ENCODE results near the gene ASTN2. TPM values are rescaled to one million over a fixed set of nuclear protein-coding genes. Genes with fewer than 3 reads are reported as not detected.

The ASTN2 gene
- total RNA-seq, 1 experiment from 2014 or later = 4.8 TPM

DNA sequence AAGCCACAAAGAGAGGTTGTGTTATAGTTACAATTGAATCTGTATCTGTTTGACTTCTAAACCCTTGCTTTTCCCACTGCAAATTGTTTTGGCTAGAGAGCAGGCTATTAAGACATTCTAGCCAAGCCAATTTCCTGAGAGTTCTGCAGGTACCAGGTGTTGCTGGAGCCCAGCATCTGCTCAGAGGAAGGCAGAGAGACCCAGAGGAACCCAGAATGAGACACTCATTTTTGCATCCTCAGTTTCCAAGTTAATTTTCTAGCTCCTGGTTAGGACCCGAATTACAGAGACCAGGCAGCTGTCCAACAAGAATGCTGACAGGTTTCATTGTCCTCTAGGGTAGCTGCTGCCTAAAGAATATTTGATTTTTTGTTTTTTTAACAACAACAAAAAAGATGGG is 461.6 kb downstream of the ASTN2 start:
- ChIA-PET POLR2A (no interaction called here), CTCF (no interaction called here), RAD21 (ENCODE audit: low non-redundant PET in 1 of 2, low total read pairs in 2 of 2, uncharacterized antibody in 2 of 2, unreplicated experiment in 2 of 2) (no interaction called here)
- no peaks in the 10 kb centered on the region for H3K27me3 ChIP-seq (ENCODE audit: insufficient read depth, low read length)
- DNase-seq (ENCODE audit: low read depth, low spot score) (no peak), ATAC-seq (no peak)
- no TSS peak for BruUV-seq (replicated peaks)
- H4K20me1 ChIP-seq (ENCODE audit: insufficient read depth) = no peaks in the 10 kb centered on the region
- peaks cover 0 to 5% of the 10 kb centered on the region in 2 experiments; a peak in 3 of 4 replicates for H3K4me1 ChIP-seq (ENCODE audit: control insufficient read depth in 1 of 2, insufficient read depth in 2 of 2, low read length in 2 of 2)
- H3K9me3 ChIP-seq (ENCODE audit: control insufficient read depth in 1 of 2, insufficient read depth in 1 of 2, low read depth in 1 of 2, low read length in 2 of 2) = no peaks in the 10 kb centered on the region
- no peak overlapping the region for H3K9ac ChIP-seq (ENCODE audit: low read length)
- H3K27ac ChIP-seq (ENCODE audit: low read depth, low read length) = no peak overlapping the region
- H3K4me2 ChIP-seq (ENCODE audit: low read length) = no peak overlapping the region
- no peaks in the 10 kb centered on the region for H3K36me3 ChIP-seq (ENCODE audit: control insufficient read depth in 1 of 2, insufficient read depth in 2 of 2, low read length in 2 of 2)
- no peak overlapping the region for H2AFZ ChIP-seq (ENCODE audit: low read depth, low read length, poor library complexity, severe bottlenecking)
- H3K9me2 ChIP-seq (ENCODE audit: insufficient read depth) = no peaks in the 10 kb centered on the region
- intact Hi-C loops (cut with micrococcal nuclease) = no loop called here
- H3K4me3 ChIP-seq (replicated peaks in 1 of 2; ENCODE audit: low read depth in 1 of 2, low read length in 2 of 2) = no peak overlapping the region
- H3K79me2 ChIP-seq (ENCODE audit: insufficient read depth, low read length) = no peaks in the 10 kb centered on the region
- TF ChIP-seq CBX3 (IDR thresholded peaks at IDR 0.05; ENCODE audit: low read depth) (no peak), EGR1 (IDR thresholded peaks at IDR 0.05; ENCODE audit: low read depth) (no peak), SRF (IDR thresholded peaks at IDR 0.05; ENCODE audit: low read depth) (no peak)
- TF ChIP-seq, protein P1, sequence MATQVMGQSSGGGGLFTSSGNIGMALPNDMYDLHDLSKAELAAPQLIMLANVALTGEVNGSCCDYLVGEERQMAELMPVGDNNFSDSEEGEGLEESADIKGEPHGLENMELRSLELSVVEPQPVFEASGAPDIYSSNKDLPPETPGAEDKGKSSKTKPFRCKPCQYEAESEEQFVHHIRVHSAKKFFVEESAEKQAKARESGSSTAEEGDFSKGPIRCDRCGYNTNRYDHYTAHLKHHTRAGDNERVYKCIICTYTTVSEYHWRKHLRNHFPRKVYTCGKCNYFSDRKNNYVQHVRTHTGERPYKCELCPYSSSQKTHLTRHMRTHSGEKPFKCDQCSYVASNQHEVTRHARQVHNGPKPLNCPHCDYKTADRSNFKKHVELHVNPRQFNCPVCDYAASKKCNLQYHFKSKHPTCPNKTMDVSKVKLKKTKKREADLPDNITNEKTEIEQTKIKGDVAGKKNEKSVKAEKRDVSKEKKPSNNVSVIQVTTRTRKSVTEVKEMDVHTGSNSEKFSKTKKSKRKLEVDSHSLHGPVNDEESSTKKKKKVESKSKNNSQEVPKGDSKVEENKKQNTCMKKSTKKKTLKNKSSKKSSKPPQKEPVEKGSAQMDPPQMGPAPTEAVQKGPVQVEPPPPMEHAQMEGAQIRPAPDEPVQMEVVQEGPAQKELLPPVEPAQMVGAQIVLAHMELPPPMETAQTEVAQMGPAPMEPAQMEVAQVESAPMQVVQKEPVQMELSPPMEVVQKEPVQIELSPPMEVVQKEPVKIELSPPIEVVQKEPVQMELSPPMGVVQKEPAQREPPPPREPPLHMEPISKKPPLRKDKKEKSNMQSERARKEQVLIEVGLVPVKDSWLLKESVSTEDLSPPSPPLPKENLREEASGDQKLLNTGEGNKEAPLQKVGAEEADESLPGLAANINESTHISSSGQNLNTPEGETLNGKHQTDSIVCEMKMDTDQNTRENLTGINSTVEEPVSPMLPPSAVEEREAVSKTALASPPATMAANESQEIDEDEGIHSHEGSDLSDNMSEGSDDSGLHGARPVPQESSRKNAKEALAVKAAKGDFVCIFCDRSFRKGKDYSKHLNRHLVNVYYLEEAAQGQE (IDR thresholded peaks at IDR 0.05; ENCODE audit: low read depth) = no peak

GRCh38 chr9:116952436-116952810 is 462.4 kb downstream of the ASTN2 start:
- no peak for TF ChIP-seq EZH2 (IDR thresholded peaks at IDR 0.05)
- TF ChIP-seq EZH2phosphoT487 (IDR thresholded peaks at IDR 0.05; ENCODE audit: borderline replicate concordance) = no peak
- TF ChIP-seq POLR2AphosphoS5 (IDR thresholded peaks at IDR 0.05; ENCODE audit: low read depth, low read length) = no peak
- Histone ChIP-seq H3K9ac (ENCODE audit: low read length) (no peak overlapping the region), H3K27me3 (ENCODE audit: insufficient read depth, low read length) (0 out of 2 replicates have a peak, but pooled peaks cover 3% of the 10 kb centered on the region), H3K4me2 (ENCODE audit: low read length) (no peak overlapping the region), H4K20me1 (ENCODE audit: insufficient read depth) (no peaks in the 10 kb centered on the region), H3K9me3 (ENCODE audit: control insufficient read depth in 1 of 2, insufficient read depth in 1 of 2, low read depth in 1 of 2, low read length in 2 of 2) (no peaks in the 10 kb centered on the region), H2AFZ (ENCODE audit: low read depth, low read length, poor library complexity, severe bottlenecking) (no peak overlapping the region), H3K27ac (ENCODE audit: low read depth, low read length) (no peak overlapping the region), H3K79me2 (ENCODE audit: insufficient read depth, low read length) (no peaks in the 10 kb centered on the region), H3K9me2 (ENCODE audit: insufficient read depth) (no peaks in the 10 kb centered on the region), H3K4me3 (replicated peaks in 1 of 2; ENCODE audit: low read depth in 1 of 2, low read length in 2 of 2) (no peak overlapping the region), H3K36me3 (ENCODE audit: control insufficient read depth in 1 of 2, insufficient read depth in 2 of 2, low read length in 2 of 2) (no peaks in the 10 kb centered on the region), H3K4me1 (ENCODE audit: control insufficient read depth in 1 of 2, insufficient read depth in 2 of 2, low read length in 2 of 2) (no peaks in the 10 kb centered on the region)
- ChIA-PET POLR2A (no interaction called here), CTCF (no interaction called here), RAD21 (ENCODE audit: low non-redundant PET in 1 of 2, low total read pairs in 2 of 2, uncharacterized antibody in 2 of 2, unreplicated experiment in 2 of 2) (no interaction called here)
- DNase-seq (ENCODE audit: low read depth, low spot score) = no peak
- no peak for ATAC-seq
- intact Hi-C loops (cut with micrococcal nuclease) = no loop called here
- BruUV-seq (replicated peaks) = no TSS peak
